Liver (tissue), 9 donors: Measurements from ENCODE around the gene SMPD3. TPM values are rescaled to one million over a fixed set of nuclear protein-coding genes. Genes with fewer than 3 reads are reported as not detected.

Experiments used
- DNase-seq: peaks from one replicate; pipeline ENCODE4 v3.0.0-alpha.2; 2017; ENCODE audit warnings: low spot score
- H3K27ac ChIP-seq, 2 donors: one replicate each; pipeline ENCODE4 v1.7.0; 2013; ENCODE audit warnings: inconsistent platforms in 2 of 2, low read length in 2 of 2, control low read depth in 1 of 2, low read depth in 1 of 2, mild to moderate bottlenecking in 1 of 2
- H3K27me3 ChIP-seq, 4 donors: one replicate each; pipeline versions ENCODE4 v1.6.1 to v1.7.0; 2013; ENCODE audit warnings: low read length in 3 of 4, inconsistent platforms in 1 of 4, mild to moderate bottlenecking in 1 of 4, moderate library complexity in 1 of 4; ENCODE audit not compliant: control insufficient read depth in 4 of 4, insufficient read depth in 4 of 4
- H3K36me3 ChIP-seq, 4 donors: one replicate each; pipeline versions ENCODE4 v1.6.1 to v1.7.0; 2013; ENCODE audit warnings: low read length in 3 of 4, mild to moderate bottlenecking in 3 of 4, low read depth in 1 of 4, moderate library complexity in 1 of 4; ENCODE audit not compliant: control insufficient read depth in 4 of 4, insufficient read depth in 3 of 4
- H3K4me1 ChIP-seq, 4 donors: one replicate each; pipeline versions ENCODE4 v1.6.1 to v1.7.0; 2013; ENCODE audit warnings: low read length in 3 of 4, mild to moderate bottlenecking in 3 of 4, moderate library complexity in 1 of 4; ENCODE audit not compliant: control insufficient read depth in 4 of 4, insufficient read depth in 4 of 4
- H3K4me3 ChIP-seq, 3 donors: one replicate each; pipeline versions ENCODE4 v1.6.1 to v1.7.0; 2013; ENCODE audit warnings: low read length in 3 of 3, control low read depth in 1 of 3, low read depth in 1 of 3, mild to moderate bottlenecking in 1 of 3
- H3K9ac ChIP-seq, 2 donors: one replicate each; pipeline ENCODE4 v1.7.0; 2013; ENCODE audit warnings: low read length in 2 of 2, mild to moderate bottlenecking in 2 of 2, moderate library complexity in 2 of 2, control low read depth in 1 of 2, low read depth in 1 of 2
- H3K9me3 ChIP-seq, 4 donors: one replicate each; pipeline versions ENCODE4 v1.6.1 to v1.7.0; 2013; ENCODE audit warnings: low read length in 3 of 4; ENCODE audit not compliant: control insufficient read depth in 4 of 4
- EGR1 ChIP-seq, 2 donors: IDR thresholded peaks; 2 replicates each; pipeline ENCODE4 v1.6.1; 2016 to 2018; ENCODE audit warnings: antibody characterized with exemption in 2 of 2, low read depth in 2 of 2
- FOXA1 ChIP-seq: IDR thresholded peaks from 2 replicates; pipeline ENCODE4 v1.6.1; 2016; ENCODE audit warnings: antibody characterized with exemption
- FOXA2 ChIP-seq: IDR thresholded peaks from 2 replicates; pipeline ENCODE4 v1.6.1; 2016; ENCODE audit warnings: antibody characterized with exemption
- GABPA ChIP-seq, 2 donors: IDR thresholded peaks in 1 of 2; conservative IDR thresholded peaks in 1 of 2; 2 replicates each; pipeline ENCODE4 v1.6.1; 2016; ENCODE audit warnings: antibody characterized with exemption in 2 of 2, mild to moderate bottlenecking in 1 of 2, moderate library complexity in 1 of 2
- HNF4A ChIP-seq, 2 donors: conservative IDR thresholded peaks; 2 replicates each; pipeline ENCODE4 v1.6.1; 2016; ENCODE audit warnings: antibody characterized with exemption in 2 of 2, mild to moderate bottlenecking in 2 of 2
- HNF4G ChIP-seq: IDR thresholded peaks from 2 replicates; pipeline ENCODE4 v1.6.1; 2016; ENCODE audit warnings: antibody characterized with exemption
- JUND ChIP-seq, 2 donors: IDR thresholded peaks; 2 replicates each; pipeline ENCODE4 v1.6.1; 2016; ENCODE audit warnings: antibody characterized with exemption in 2 of 2
- RAD21 ChIP-seq, 2 donors: IDR thresholded peaks; 2 replicates each; pipeline ENCODE4 v1.6.1; 2016; ENCODE audit warnings: antibody characterized with exemption in 2 of 2, mild to moderate bottlenecking in 2 of 2
- RXRA ChIP-seq, 2 donors: IDR thresholded peaks; 2 replicates each; pipeline ENCODE4 v1.6.1; 2017 to 2018; ENCODE audit warnings: antibody characterized with exemption in 2 of 2, mild to moderate bottlenecking in 1 of 2
- SP1 ChIP-seq: IDR thresholded peaks from 2 replicates; pipeline ENCODE4 v1.6.1; 2018; ENCODE audit warnings: antibody characterized with exemption, mild to moderate bottlenecking
- TAF1 ChIP-seq: conservative IDR thresholded peaks from 2 replicates; pipeline ENCODE4 v1.6.1; 2016; ENCODE audit warnings: antibody characterized with exemption, mild to moderate bottlenecking
- YY1 ChIP-seq: IDR thresholded peaks from 2 replicates; pipeline ENCODE4 v1.6.1; 2016; ENCODE audit warnings: antibody characterized with exemption, mild to moderate bottlenecking
- WGBS: extraction: QIAGEN DNeasy Blood & Tissue Kit; methylation state at CpG from one replicate; pipeline ENCODE4 v1.1.7; 2013; 5-methylcytosine and 5-hydroxymethylcytosine counted together
- polyA plus RNA-seq, 2 donors: library from polyadenylated mRNA; stranded (reverse) in 1 of 2; unstranded in 1 of 2; fragments of 200-250 nt in 1 of 2; fragments of >200 nt in 1 of 2; fragmentation: Nextera tagmentation in 1 of 2; extraction: Ambion mirVana in 1 of 2; gene quantifications; one replicate each; pipeline versions ENCODE4 v1.2.1 to v1.2.3, GENCODE V29; 2013 to 2015
- total RNA-seq, 2 donors: library from RNA; depleted of rRNA; stranded (reverse); fragments of >200 nt; gene quantifications; one replicate each; pipeline ENCODE4 v1.2.3, GENCODE V29; 2014
- TF ChIP-seq, protein P1 (sequence below): IDR thresholded peaks from 2 replicates; pipeline ENCODE4 v1.6.1; 2016; ENCODE audit warnings: antibody characterized with exemption
- TF ChIP-seq, protein P2 (sequence below): IDR thresholded peaks from 2 replicates; pipeline ENCODE4 v1.6.1; 2016; ENCODE audit warnings: antibody characterized with exemption
- TF ChIP-seq, protein P3 (sequence below): IDR thresholded peaks from 2 replicates; pipeline ENCODE4 v1.6.1; 2016; ENCODE audit warnings: antibody characterized with exemption
- TF ChIP-seq, protein P4 (sequence below): fragments of 150-350 bp; IDR thresholded peaks from 2 replicates; pipeline ENCODE4 v1.5.1; 2017; ENCODE audit warnings: improper control_type of control experiment, low read depth, low read length; ENCODE audit not compliant: missing input control
- donor health status: healthy.
- donor health status: healthy.
- donor health status: healthy.
- donor health status: healthy.
- donor health status: healthy.

Gene SMPD3
- total and polyA plus RNA-seq, 4 donors = 0.33 to 10.6 (median 2.7) TPM

DNA sequence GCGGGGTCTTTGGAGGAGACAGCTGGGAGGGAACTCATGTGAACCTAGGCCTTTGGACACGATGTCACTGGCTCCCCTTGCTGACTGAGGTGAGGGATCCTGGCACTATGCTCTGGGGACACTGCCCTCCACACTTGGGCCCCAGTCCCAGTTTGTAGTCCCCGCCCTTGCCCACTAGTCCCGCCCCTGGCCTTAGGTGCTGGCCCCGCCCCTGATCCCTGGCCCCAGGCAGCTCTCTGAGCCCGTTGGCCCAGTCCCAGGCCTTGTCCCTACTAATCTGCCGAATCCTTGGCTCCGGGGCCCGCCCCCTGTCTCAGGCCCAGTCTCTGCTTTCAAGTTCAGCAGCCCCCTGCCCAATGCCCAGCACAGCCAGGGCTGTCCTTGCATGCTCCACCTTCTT is 61.0 kb downstream of the SMPD3 start:
- TF ChIP-seq HNF4A (conservative IDR thresholded peaks at IDR 0.05) = peak; percentile 79 to 85
- TF ChIP-seq FOXA2 = no peak
- TF ChIP-seq RXRA (IDR thresholded peaks at IDR 0.05) = peak; percentile 94 to 95
- TF ChIP-seq, protein P1, sequence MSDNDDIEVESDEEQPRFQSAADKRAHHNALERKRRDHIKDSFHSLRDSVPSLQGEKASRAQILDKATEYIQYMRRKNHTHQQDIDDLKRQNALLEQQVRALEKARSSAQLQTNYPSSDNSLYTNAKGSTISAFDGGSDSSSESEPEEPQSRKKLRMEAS = no peak
- peak in 1 of 2 donors; percentile 28 for TF ChIP-seq EGR1 (IDR thresholded peaks at IDR 0.05; ENCODE audit: low read depth in 2 of 2)
- TF ChIP-seq, protein P2, sequence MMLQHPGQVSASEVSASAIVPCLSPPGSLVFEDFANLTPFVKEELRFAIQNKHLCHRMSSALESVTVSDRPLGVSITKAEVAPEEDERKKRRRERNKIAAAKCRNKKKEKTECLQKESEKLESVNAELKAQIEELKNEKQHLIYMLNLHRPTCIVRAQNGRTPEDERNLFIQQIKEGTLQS = no peak
- TF ChIP-seq SP1 = peak; percentile 75
- H3K9me3 ChIP-seq = no peaks in the 10 kb centered on the region
- no peak for DNase-seq
- no peaks in the 10 kb centered on the region for H3K27me3 ChIP-seq
- H3K36me3 ChIP-seq = no peaks in the 10 kb centered on the region
- H3K4me1 ChIP-seq = peaks cover 19 to 49% (median 37%) of the 10 kb centered on the region in 4 donors
- H3K9ac ChIP-seq = no peak overlapping the region
- WGBS = 38% methylated on average over 9 of the region's 9 CpGs
- H3K4me3 ChIP-seq = no peak overlapping the region
- H3K27ac ChIP-seq = peak overlapping the region; percentile 72 to 87

DNA sequence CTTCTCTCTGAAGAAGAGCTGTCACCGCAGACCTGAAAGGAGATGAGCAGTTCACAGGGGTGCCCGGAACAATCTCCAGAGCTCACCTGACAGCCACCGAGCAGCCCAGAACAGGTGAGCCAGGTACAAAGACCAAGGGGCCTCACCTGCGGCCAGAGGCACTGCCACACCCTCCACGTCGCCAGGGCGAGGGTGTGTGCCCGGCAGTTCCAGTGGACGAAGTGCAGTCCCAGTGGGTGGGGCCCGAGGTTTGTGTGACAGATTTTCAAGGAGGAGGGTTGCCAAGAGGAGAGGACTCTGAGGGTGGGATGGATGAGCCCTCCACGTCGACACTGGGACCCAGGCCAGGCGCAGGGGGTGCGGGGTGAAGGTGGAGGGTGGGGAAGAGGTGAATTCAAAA is 61.7 kb downstream of the SMPD3 start:
- Histone ChIP-seq H3K9me3 (no peaks in the 10 kb centered on the region), H3K36me3 (no peaks in the 10 kb centered on the region), H3K4me3 (no peak overlapping the region), H3K27ac (peak overlapping the region; percentile 39 to 87), H3K9ac (no peak overlapping the region), H3K4me1 (peaks cover 19 to 49% (median 37%) of the 10 kb centered on the region in 4 donors), H3K27me3 (no peaks in the 10 kb centered on the region)
- no peak for DNase-seq
- WGBS = 40% methylated on average over 14 of the region's 14 CpGs
- peak in 1 of 2 donors; percentile 62 for TF ChIP-seq HNF4A (conservative IDR thresholded peaks at IDR 0.05)
- TF ChIP-seq, protein P1 = no peak

DNA sequence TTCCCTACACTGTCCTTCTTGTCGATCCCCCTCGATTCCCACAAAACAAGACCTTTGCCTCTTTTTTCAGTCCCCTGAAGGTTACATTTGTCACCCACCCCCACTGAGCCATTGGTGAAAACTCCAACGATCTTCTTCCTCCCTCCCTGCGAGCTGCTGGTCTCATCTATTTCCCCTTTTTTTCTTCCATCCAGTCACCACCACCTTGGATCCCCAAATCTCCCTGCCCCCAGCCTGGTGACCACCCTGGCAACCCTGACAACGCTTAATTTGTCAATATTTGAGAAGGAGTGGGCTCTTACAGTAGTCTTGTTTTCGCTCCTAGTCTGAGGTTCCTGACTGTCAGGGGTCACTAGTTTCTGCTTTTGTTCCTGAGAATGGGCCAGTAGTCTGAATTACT is 62.9 kb downstream of the SMPD3 start:
- Histone ChIP-seq H3K4me1 (peaks cover 19 to 49% (median 37%) of the 10 kb centered on the region in 4 donors), H3K27me3 (no peaks in the 10 kb centered on the region), H3K36me3 (no peaks in the 10 kb centered on the region), H3K9me3 (no peaks in the 10 kb centered on the region), H3K4me3 (no peak overlapping the region), H3K9ac (no peak overlapping the region), H3K27ac (no peak overlapping the region)
- no peak for DNase-seq
- TF ChIP-seq, protein P3, sequence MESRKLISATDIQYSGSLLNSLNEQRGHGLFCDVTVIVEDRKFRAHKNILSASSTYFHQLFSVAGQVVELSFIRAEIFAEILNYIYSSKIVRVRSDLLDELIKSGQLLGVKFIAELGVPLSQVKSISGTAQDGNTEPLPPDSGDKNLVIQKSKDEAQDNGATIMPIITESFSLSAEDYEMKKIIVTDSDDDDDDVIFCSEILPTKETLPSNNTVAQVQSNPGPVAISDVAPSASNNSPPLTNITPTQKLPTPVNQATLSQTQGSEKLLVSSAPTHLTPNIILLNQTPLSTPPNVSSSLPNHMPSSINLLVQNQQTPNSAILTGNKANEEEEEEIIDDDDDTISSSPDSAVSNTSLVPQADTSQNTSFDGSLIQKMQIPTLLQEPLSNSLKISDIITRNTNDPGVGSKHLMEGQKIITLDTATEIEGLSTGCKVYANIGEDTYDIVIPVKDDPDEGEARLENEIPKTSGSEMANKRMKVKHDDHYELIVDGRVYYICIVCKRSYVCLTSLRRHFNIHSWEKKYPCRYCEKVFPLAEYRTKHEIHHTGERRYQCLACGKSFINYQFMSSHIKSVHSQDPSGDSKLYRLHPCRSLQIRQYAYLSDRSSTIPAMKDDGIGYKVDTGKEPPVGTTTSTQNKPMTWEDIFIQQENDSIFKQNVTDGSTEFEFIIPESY = no peak
- no peak for TF ChIP-seq FOXA2
- no peak for TF ChIP-seq RXRA (IDR thresholded peaks at IDR 0.05)
- no peak for TF ChIP-seq FOXA1
- TF ChIP-seq HNF4G = no peak
- TF ChIP-seq, protein P1 = no peak
- TF ChIP-seq, protein P2 = no peak
- no peak for TF ChIP-seq TAF1
- TF ChIP-seq YY1 = no peak
- TF ChIP-seq, protein P4, sequence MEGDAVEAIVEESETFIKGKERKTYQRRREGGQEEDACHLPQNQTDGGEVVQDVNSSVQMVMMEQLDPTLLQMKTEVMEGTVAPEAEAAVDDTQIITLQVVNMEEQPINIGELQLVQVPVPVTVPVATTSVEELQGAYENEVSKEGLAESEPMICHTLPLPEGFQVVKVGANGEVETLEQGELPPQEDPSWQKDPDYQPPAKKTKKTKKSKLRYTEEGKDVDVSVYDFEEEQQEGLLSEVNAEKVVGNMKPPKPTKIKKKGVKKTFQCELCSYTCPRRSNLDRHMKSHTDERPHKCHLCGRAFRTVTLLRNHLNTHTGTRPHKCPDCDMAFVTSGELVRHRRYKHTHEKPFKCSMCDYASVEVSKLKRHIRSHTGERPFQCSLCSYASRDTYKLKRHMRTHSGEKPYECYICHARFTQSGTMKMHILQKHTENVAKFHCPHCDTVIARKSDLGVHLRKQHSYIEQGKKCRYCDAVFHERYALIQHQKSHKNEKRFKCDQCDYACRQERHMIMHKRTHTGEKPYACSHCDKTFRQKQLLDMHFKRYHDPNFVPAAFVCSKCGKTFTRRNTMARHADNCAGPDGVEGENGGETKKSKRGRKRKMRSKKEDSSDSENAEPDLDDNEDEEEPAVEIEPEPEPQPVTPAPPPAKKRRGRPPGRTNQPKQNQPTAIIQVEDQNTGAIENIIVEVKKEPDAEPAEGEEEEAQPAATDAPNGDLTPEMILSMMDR = no peak
- TF ChIP-seq EGR1 (IDR thresholded peaks at IDR 0.05; ENCODE audit: low read depth in 2 of 2) = no peak
- TF ChIP-seq HNF4A (conservative IDR thresholded peaks at IDR 0.05) = no peak
- TF ChIP-seq SP1 = no peak
- no peak for TF ChIP-seq RAD21 (IDR thresholded peaks at IDR 0.05)
- no peak for TF ChIP-seq JUND (IDR thresholded peaks at IDR 0.05)
- TF ChIP-seq GABPA (IDR thresholded peaks at IDR 0.05 in 1 of 2, conservative IDR thresholded peaks at IDR 0.05 in 1 of 2) = no peak
- WGBS = 73% methylated on average over 6 of the region's 6 CpGs
